VCaP (cell line): Measurements from ENCODE around the gene LRIG3.

Source experiments
- H3K27ac ChIP-seq: fragments of 450-650 bp; 2 replicates; pipeline ENCODE4 v1.5.1; 2017
- TF ChIP-seq, protein P1 (sequence below): fragments of 450-650 bp; conservative IDR thresholded peaks from 2 replicates; pipeline ENCODE4 v1.5.1; 2017; ENCODE audit warnings: mild to moderate bottlenecking, moderate library complexity

The LRIG3 gene

GRCh38 chr12:58888131-58888783, 32.0 kb downstream of the LRIG3 start:
- TF ChIP-seq, protein P1, sequence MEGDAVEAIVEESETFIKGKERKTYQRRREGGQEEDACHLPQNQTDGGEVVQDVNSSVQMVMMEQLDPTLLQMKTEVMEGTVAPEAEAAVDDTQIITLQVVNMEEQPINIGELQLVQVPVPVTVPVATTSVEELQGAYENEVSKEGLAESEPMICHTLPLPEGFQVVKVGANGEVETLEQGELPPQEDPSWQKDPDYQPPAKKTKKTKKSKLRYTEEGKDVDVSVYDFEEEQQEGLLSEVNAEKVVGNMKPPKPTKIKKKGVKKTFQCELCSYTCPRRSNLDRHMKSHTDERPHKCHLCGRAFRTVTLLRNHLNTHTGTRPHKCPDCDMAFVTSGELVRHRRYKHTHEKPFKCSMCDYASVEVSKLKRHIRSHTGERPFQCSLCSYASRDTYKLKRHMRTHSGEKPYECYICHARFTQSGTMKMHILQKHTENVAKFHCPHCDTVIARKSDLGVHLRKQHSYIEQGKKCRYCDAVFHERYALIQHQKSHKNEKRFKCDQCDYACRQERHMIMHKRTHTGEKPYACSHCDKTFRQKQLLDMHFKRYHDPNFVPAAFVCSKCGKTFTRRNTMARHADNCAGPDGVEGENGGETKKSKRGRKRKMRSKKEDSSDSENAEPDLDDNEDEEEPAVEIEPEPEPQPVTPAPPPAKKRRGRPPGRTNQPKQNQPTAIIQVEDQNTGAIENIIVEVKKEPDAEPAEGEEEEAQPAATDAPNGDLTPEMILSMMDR, result no peak
- peak overlapping the region; percentile 72 for H3K27ac ChIP-seq

DNA sequence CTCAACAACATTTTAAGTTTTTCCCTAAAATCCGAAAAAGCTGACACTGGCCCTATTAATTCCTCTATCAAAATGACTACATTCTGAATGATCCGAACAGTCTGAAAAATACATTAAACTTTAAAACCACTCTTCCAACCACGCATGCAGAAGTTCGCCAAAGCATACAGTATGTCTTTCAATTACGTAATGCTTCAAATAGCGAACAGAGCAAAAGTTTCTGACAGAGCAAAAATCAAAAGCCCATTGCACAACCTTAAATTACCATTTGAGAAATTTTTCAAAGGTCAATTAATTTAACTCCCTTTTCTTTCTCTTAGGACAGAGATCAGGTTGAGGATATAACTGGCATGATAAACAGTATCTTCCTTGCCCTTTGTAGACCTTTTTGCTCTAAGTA, 33.2 kb downstream of the LRIG3 start:
- TF ChIP-seq, protein P1, result no peak
- H3K27ac ChIP-seq, result peak overlapping the region; percentile 72

DNA sequence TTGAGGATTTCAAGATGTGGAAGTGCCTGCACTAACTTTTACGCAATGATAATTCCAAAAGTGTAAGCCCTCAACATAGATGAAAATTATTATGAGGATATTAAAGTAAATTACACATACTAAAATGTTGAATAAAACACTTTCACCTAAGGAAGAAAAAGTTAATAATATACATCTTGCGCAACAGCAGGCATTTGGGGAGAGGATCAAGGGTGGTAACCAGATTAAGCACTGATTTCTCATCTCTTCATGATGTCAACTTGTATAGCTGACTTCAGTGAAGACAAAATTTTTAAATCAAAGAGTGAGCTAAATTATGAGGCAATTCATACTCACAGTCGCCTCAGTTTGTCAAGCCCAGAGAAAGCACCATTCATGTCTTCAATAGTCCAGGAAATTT, 33.8 kb downstream of the LRIG3 start:
- no peak overlapping the region for H3K27ac ChIP-seq
- TF ChIP-seq, protein P1, result no peak

DNA sequence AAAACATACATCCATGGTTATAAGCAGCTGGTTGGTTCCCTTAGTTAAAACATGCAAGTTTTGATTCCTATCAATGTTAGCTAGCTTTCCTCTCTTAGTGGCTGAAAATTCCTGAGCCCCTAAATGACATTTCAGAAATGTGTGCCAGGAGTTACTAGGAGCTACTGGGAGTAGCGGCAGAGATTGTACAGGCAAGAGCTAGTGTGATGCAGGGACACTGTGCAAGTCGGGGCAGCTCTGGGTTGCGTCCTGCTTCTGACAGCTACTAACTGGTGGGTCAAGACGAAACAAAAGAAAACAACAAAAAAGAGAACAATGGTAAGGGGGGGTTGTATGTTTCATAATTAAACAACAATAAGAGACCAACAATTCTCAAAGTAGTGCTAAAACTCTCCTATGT, 35.4 kb downstream of the LRIG3 start:
- TF ChIP-seq, protein P1, result no peak
- no peak overlapping the region for H3K27ac ChIP-seq

GRCh38 chr12:58883576-58884334, 36.5 kb downstream of the LRIG3 start:
- TF ChIP-seq, protein P1, result no peak

DNA sequence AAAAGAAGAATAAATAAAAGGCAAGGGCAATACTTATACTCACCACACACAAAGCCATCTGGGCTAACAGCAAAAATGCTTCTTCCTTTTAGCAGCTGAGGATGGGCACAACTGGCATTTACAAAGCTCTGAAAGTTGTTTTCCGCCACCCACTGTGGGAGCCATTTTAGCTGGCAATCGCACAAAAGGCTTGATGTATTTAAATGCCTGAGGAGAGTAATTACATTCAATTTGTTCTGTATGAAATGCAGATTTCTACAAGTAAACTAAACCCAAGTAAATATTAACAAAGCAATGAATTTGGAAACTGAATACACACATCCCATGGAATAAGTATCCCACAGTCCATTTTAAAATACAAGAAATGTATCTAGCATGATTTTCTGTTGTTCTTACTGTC, 37.5 kb downstream of the LRIG3 start:
- TF ChIP-seq, protein P1, result no peak
- no peak overlapping the region for H3K27ac ChIP-seq

More at GRCh38 chr12:58883576-58884334, 36.5 kb downstream of the LRIG3 start:
- no peak overlapping the region for H3K27ac ChIP-seq

- TF ChIP-seq, protein P1, result no peak
- H3K27ac ChIP-seq, result no peak overlapping the region
Measured at GRCh38 chr12:58881816-58882215, 38.5 kb downstream of the LRIG3 start.
